Epithelial cell of esophagus (primary cell): ENCODE data around the gene USP48.

Experiments used
- DNase-seq: peaks from one replicate; pipeline ENCODE4 v3.0.0; 2010; ENCODE audit warnings: low read depth
- H3K4me3 ChIP-seq: 2 replicates; pipeline ENCODE4 v1.5.1; 2011; ENCODE audit warnings: mild to moderate bottlenecking, low read length, control low read depth
- CTCF ChIP-seq: IDR thresholded peaks from 2 replicates; pipeline ENCODE4 v1.5.1; 2011; ENCODE audit warnings: low read depth, mild to moderate bottlenecking, low read length, control low read depth, inconsistent platforms; ENCODE audit not compliant: insufficient read depth; ENCODE audit errors: missing control alignments

USP48 gene

GRCh38 chr1:21652937-21653743 lies 129.8 kb downstream of the USP48 start:
- DNase-seq, result no peak
- no peak overlapping the region for H3K4me3 ChIP-seq
- TF ChIP-seq CTCF, result no peak

- TF ChIP-seq CTCF, result no peak
- no peak overlapping the region for H3K4me3 ChIP-seq
- DNase-seq, result no peak
Measured at GRCh38 chr1:21652101-21652936, 130.6 kb downstream of the USP48 start.

- TF ChIP-seq CTCF, result no peak
- DNase-seq, result peak; percentile 27
- peak overlapping the region; percentile 39 for H3K4me3 ChIP-seq
Measured at GRCh38 chr1:21651214-21652042, 131.5 kb downstream of the USP48 start.

- H3K4me3 ChIP-seq, result no peak overlapping the region
- no peak for TF ChIP-seq CTCF
- DNase-seq, result no peak
Measured at GRCh38 chr1:21650400-21650799, 132.5 kb downstream of the USP48 start.

GRCh38 chr1:21649315-21649714 lies 133.6 kb downstream of the USP48 start:
- DNase-seq, result no peak
- no peak overlapping the region for H3K4me3 ChIP-seq
- TF ChIP-seq CTCF, result no peak

GRCh38 chr1:21648791-21649190 lies 134.2 kb downstream of the USP48 start:
- TF ChIP-seq CTCF, result no peak
- DNase-seq, result no peak
- no peak overlapping the region for H3K4me3 ChIP-seq
